NCI-H2107 treated with DMSO at 0.1 percent for 48 hours (cell line): ENCODE results near the gene ANKRD33B.
"Not testable (repeated sequence)": the region's sequence is repeated elsewhere in the genome, so short reads cannot be mapped to it uniquely, and the experiment has no call there.

Source experiments
- DNase-seq: peaks from one replicate; lab custom pipeline; 2025; ENCODE audit not compliant: unreplicated experiment; lab: John Stamatoyannopoulos, UW

ANKRD33B gene

GRCh38 chr5:10591966-10592365 lies 28.1 kb downstream of the ANKRD33B start:
- DNase-seq = no peak

GRCh38 chr5:10592601-10593000 lies 28.7 kb downstream of the ANKRD33B start:
- no peak for DNase-seq

GRCh38 chr5:10593531-10594181 lies 29.8 kb downstream of the ANKRD33B start:
- no peak for DNase-seq

GRCh38 chr5:10594591-10595210 lies 30.8 kb downstream of the ANKRD33B start:
- DNase-seq = no peak

- no peak for DNase-seq
Measured at GRCh38 chr5:10595293-10595671, 31.4 kb downstream of the ANKRD33B start.

GRCh38 chr5:10595672-10596309 lies 31.9 kb downstream of the ANKRD33B start:
- DNase-seq = no peak

GRCh38 chr5:10596310-10596703 lies 32.4 kb downstream of the ANKRD33B start:
- no peak for DNase-seq

- no peak for DNase-seq
Measured at GRCh38 chr5:10596886-10597451, 33.1 kb downstream of the ANKRD33B start.

GRCh38 chr5:10599113-10599512 lies 35.2 kb downstream of the ANKRD33B start:
- no peak for DNase-seq

GRCh38 chr5:10599862-10600284 lies 36.0 kb downstream of the ANKRD33B start:
- DNase-seq = no peak

GRCh38 chr5:10600626-10601245 lies 36.9 kb downstream of the ANKRD33B start:
- no peak for DNase-seq

GRCh38 chr5:10601246-10602030 lies 37.6 kb downstream of the ANKRD33B start:
- peak; percentile 99 for DNase-seq

- no peak for DNase-seq
Measured at GRCh38 chr5:10602031-10602806, 38.3 kb downstream of the ANKRD33B start.

GRCh38 chr5:10604975-10605374 lies 41.1 kb downstream of the ANKRD33B start:
- DNase-seq = no peak

- DNase-seq = not testable (repeated sequence)
Measured at GRCh38 chr5:10606632-10607022, 42.8 kb downstream of the ANKRD33B start.

GRCh38 chr5:10607023-10607665 lies 43.3 kb downstream of the ANKRD33B start:
- DNase-seq = peak; percentile 93

GRCh38 chr5:10607666-10608073 lies 43.8 kb downstream of the ANKRD33B start:
- no peak for DNase-seq

GRCh38 chr5:10608081-10608480 lies 44.2 kb downstream of the ANKRD33B start:
- DNase-seq = not testable (repeated sequence)

GRCh38 chr5:10610058-10610457 lies 46.2 kb downstream of the ANKRD33B start:
- no peak for DNase-seq

- no peak for DNase-seq
Measured at GRCh38 chr5:10611290-10611689, 47.4 kb downstream of the ANKRD33B start.
